DND-41 (cell line): ENCODE measurements around the gene CRYBG1.

ENCODE experiments used
- EZH2 ChIP-seq: IDR thresholded peaks from 3 replicates; pipeline ENCODE4 v1.6.1; 2012; ENCODE audit warnings: borderline replicate concordance, low read depth, mild to moderate bottlenecking, moderate library complexity, low read length, inconsistent platforms; ENCODE audit not compliant: severe bottlenecking
- TF ChIP-seq, protein P1 (sequence below): IDR thresholded peaks from 2 replicates; pipeline ENCODE4 v1.5.1; 2012; ENCODE audit warnings: borderline replicate concordance, low read length, moderate library complexity, mild to moderate bottlenecking; ENCODE audit not compliant: poor library complexity, severe bottlenecking; ENCODE audit errors: extremely low read depth

DNA sequence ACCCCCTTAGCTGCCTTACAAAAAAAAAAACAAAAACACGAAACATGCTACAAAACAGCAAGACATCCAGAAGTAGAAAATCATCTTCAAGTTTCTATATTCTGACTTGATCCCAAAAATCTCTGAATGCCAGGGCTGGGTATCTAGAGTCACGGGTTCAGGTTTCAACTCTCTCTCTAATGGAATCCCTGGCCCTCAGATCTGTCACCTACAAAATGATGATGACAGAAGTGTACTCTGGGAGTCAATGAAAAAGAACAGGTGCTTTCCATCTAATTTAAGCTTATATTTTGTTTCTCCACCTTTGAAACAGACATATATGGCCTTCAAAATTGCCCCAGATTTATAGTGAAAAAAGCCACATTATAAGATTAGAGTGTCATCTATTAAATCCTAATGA lies 250.5 kb downstream of the CRYBG1 start:
- TF ChIP-seq, protein P1, sequence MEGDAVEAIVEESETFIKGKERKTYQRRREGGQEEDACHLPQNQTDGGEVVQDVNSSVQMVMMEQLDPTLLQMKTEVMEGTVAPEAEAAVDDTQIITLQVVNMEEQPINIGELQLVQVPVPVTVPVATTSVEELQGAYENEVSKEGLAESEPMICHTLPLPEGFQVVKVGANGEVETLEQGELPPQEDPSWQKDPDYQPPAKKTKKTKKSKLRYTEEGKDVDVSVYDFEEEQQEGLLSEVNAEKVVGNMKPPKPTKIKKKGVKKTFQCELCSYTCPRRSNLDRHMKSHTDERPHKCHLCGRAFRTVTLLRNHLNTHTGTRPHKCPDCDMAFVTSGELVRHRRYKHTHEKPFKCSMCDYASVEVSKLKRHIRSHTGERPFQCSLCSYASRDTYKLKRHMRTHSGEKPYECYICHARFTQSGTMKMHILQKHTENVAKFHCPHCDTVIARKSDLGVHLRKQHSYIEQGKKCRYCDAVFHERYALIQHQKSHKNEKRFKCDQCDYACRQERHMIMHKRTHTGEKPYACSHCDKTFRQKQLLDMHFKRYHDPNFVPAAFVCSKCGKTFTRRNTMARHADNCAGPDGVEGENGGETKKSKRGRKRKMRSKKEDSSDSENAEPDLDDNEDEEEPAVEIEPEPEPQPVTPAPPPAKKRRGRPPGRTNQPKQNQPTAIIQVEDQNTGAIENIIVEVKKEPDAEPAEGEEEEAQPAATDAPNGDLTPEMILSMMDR = no peak
- no peak for TF ChIP-seq EZH2
